ENCODE data around the gene MPZ. TPM values are rescaled to one million over a fixed set of nuclear protein-coding genes. Genes with fewer than 3 reads are reported as not detected.

Gene MPZ
- total RNA-seq, 4 donors from 2014 or later: 1.4 to 3.0 (median 1.6) TPM

DNA sequence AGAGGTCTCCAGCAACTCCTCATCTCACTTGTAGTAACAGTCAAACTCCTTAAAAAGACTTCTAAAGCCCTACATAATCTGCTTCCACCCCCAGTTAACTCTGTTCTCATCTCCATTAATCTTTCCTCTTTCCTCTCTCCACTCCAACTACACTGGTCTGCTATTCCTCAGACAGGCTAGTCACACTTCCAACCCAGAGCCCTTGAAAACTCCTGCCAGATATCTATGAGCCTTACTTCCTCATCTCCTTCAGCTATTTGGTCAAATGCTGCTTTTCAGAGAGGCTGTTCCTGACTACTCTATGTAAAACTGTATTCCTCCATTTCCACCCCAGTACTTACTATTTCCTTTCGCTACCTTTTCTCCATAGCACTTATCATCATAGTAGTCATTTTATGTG, 26.8 kb downstream of the MPZ start:
- intact Hi-C loops (cut with DNase I; ENCODE audit: low total_unique reads): no loop called here
- TF ChIP-seq POLR2A (IDR thresholded peaks at IDR 0.05): no peak
- TF ChIP-seq CTCF (IDR thresholded peaks at IDR 0.05): no peak
- no peak for TF ChIP-seq POLR2AphosphoS5 (IDR thresholded peaks at IDR 0.05)
- TF ChIP-seq EP300 (IDR thresholded peaks at IDR 0.05; ENCODE audit: low read depth): no peak
- H3K27ac ChIP-seq: no peak overlapping the region
- no peak for DNase-seq
- H3K4me3 ChIP-seq: no peak overlapping the region
- H3K9me3 ChIP-seq: no peaks in the 10 kb centered on the region
- 83 to 100% methylated on average over 1 of the region's 1 CpG for WGBS, 2 donors (ENCODE audit: low coverage in 1 of 2)
- no peaks in the 10 kb centered on the region for H3K36me3 ChIP-seq
- no peaks in the 10 kb centered on the region for H3K4me1 ChIP-seq
- no peaks in the 10 kb centered on the region for H3K27me3 ChIP-seq
- in situ Hi-C loops (cut with MboI; ENCODE audit: low pct_ligation_motif_present in 1 of 4, low pct_unique_long_range_greater_than_20kb in 1 of 4, low sequenced_read_pairs in 3 of 4): no loop called here

GRCh38 chr1:161274874-161275273, 34.9 kb downstream of the MPZ start:
- intact Hi-C loops (cut with DNase I; ENCODE audit: low total_unique reads): no loop called here
- H3K27me3 ChIP-seq: peaks cover 14% of the 10 kb centered on the region
- no peak for DNase-seq
- H3K36me3 ChIP-seq: no peaks in the 10 kb centered on the region
- in situ Hi-C loops (cut with MboI; ENCODE audit: low pct_ligation_motif_present in 1 of 4, low pct_unique_long_range_greater_than_20kb in 1 of 4, low sequenced_read_pairs in 3 of 4): no loop called here
- TF ChIP-seq CTCF (IDR thresholded peaks at IDR 0.05) (no peak), POLR2AphosphoS5 (IDR thresholded peaks at IDR 0.05) (no peak), EP300 (IDR thresholded peaks at IDR 0.05; ENCODE audit: low read depth) (no peak)
- no peak overlapping the region for H3K27ac ChIP-seq
- 42% methylated on average over 3 of the region's 3 CpGs; no CpG with 5 or more reads in 1 of the 2 donors for WGBS, 2 donors (ENCODE audit: low coverage in 1 of 2)
- H3K4me3 ChIP-seq: no peak overlapping the region
- no peaks in the 10 kb centered on the region for H3K4me1 ChIP-seq
- no peaks in the 10 kb centered on the region for H3K9me3 ChIP-seq

DNA sequence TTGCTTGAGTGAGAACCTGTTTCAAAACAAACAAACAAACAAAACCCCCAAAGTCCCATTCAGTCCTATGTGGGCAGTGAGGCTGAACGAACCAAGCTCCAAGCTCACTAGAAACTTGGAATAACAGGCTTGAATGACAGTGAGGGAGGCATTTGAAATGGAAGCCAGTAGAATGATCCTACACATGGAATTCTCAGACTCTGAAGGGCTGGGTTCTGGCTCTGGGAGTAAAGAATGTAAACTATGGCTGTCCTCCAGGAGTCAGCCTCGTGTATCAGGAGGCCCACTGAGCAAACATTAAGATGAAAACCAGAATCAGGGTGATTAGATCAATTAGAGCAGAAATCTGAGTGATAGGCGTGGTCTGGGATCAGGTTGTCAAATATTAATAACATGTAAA, 36.4 kb downstream of the MPZ start:
- 43 to 47% methylated on average over 1 to 3 of the region's 3 CpGs for WGBS, 2 donors (ENCODE audit: low coverage in 1 of 2)
- Histone ChIP-seq H3K27me3 (peaks cover 14% of the 10 kb centered on the region), H3K4me1 (no peaks in the 10 kb centered on the region), H3K4me3 (no peak overlapping the region), H3K9me3 (no peaks in the 10 kb centered on the region), H3K36me3 (no peaks in the 10 kb centered on the region), H3K27ac (no peak overlapping the region)
- no peak for DNase-seq
- TF ChIP-seq EP300 (IDR thresholded peaks at IDR 0.05; ENCODE audit: low read depth) (no peak), POLR2AphosphoS5 (IDR thresholded peaks at IDR 0.05) (no peak), CTCF (IDR thresholded peaks at IDR 0.05) (no peak), POLR2A (IDR thresholded peaks at IDR 0.05) (no peak)
- in situ Hi-C loops (cut with MboI; ENCODE audit: low pct_ligation_motif_present in 1 of 4, low pct_unique_long_range_greater_than_20kb in 1 of 4, low sequenced_read_pairs in 3 of 4): no loop called here
- intact Hi-C loops (cut with DNase I; ENCODE audit: low total_unique reads): no loop called here

- H3K27me3 ChIP-seq: no peaks in the 10 kb centered on the region
- WGBS, 2 donors (ENCODE audit: low coverage in 1 of 2): 42 to 77% methylated on average over 2 to 3 of the region's 3 CpGs
- no peak overlapping the region for H3K4me3 ChIP-seq
- H3K27ac ChIP-seq: peak overlapping the region in 1 of 4 donors; percentile 52
- no peaks in the 10 kb centered on the region for H3K9me3 ChIP-seq
- intact Hi-C loops (cut with DNase I; ENCODE audit: low total_unique reads) (no loop called here), in situ Hi-C loops (cut with MboI; ENCODE audit: low pct_ligation_motif_present in 1 of 4, low pct_unique_long_range_greater_than_20kb in 1 of 4, low sequenced_read_pairs in 3 of 4) (no loop called here)
- DNase-seq: no peak
- TF ChIP-seq POLR2A (IDR thresholded peaks at IDR 0.05) (no peak), EP300 (IDR thresholded peaks at IDR 0.05; ENCODE audit: low read depth) (no peak), POLR2AphosphoS5 (IDR thresholded peaks at IDR 0.05) (no peak), CTCF (IDR thresholded peaks at IDR 0.05) (no peak)
- no peaks in the 10 kb centered on the region for H3K4me1 ChIP-seq
- H3K36me3 ChIP-seq: no peaks in the 10 kb centered on the region
Measured at GRCh38 chr1:161267321-161267720, 42.4 kb downstream of the MPZ start.
